Measurements from ENCODE around the gene CSGALNACT2. TPM values are rescaled to one million over a fixed set of nuclear protein-coding genes. Genes with fewer than 3 reads are reported as not detected.

Gene CSGALNACT2
- total and polyA plus RNA-seq, 7 donors = 10.2 to 33.1 (median 18.9) TPM

DNA sequence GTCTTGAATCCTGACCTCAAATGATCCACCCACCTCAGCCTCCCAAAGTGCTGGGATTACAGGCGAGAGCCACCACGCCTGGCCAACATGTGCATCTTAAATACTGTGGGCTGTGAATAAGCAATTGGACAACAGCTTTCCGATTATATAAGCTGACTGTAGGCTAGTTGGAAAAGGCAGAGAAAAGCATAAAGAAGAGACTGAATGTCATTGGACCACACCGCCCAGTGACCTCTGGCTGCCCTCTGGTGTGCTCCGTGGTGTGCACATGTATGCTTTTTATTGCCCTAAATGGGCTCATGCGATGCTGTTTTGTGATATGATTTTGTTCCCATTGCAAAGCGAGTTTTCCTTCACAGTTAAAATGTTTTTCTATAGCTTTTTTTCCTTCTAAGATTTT is 15.4 kb upstream of the CSGALNACT2 start:
- DNase-seq = no peak
- no peak overlapping the region for H3K4me3 ChIP-seq
- no peaks in the 10 kb centered on the region for H3K4me1 ChIP-seq
- H3K9me3 ChIP-seq = no peaks in the 10 kb centered on the region
- no peak overlapping the region for H3K27ac ChIP-seq
- no peaks in the 10 kb centered on the region for H3K27me3 ChIP-seq (ENCODE audit: insufficient read depth in 3 of 3, low read length in 2 of 3)
- WGBS, 3 donors = 85 to 91% (median 89%) methylated on average over 7 of the region's 7 CpGs
- intact Hi-C loops (cut with DNase I) = no loop called here
- no peaks in the 10 kb centered on the region for H3K36me3 ChIP-seq (ENCODE audit: insufficient read depth in 1 of 2, low read depth in 1 of 2)
- TF ChIP-seq CTCF (IDR thresholded peaks at IDR 0.05) = no peak
- no peak for ATAC-seq

- ATAC-seq (no peak), DNase-seq (peak in 1 of 2 donors; percentile 32)
- H3K36me3 ChIP-seq (ENCODE audit: insufficient read depth in 1 of 2, low read depth in 1 of 2) = no peaks in the 10 kb centered on the region
- intact Hi-C loops (cut with DNase I) = no loop called here
- no peak for TF ChIP-seq CTCF (IDR thresholded peaks at IDR 0.05)
- 68 to 79% (median 71%) methylated on average over 9 of the region's 9 CpGs for WGBS, 3 donors
- no peak overlapping the region for H3K4me3 ChIP-seq
- H3K9me3 ChIP-seq = no peaks in the 10 kb centered on the region
- no peaks in the 10 kb centered on the region for H3K27me3 ChIP-seq (ENCODE audit: insufficient read depth in 3 of 3, low read length in 2 of 3)
- no peaks in the 10 kb centered on the region for H3K4me1 ChIP-seq
- no peak overlapping the region for H3K27ac ChIP-seq
Measured at GRCh38 chr10:43123361-43124093, 14.7 kb upstream of the CSGALNACT2 start.

GRCh38 chr10:43124094-43124521 is 14.1 kb upstream of the CSGALNACT2 start:
- Histone ChIP-seq H3K27ac (no peak overlapping the region), H3K9me3 (no peaks in the 10 kb centered on the region), H3K27me3 (ENCODE audit: insufficient read depth in 3 of 3, low read length in 2 of 3) (no peaks in the 10 kb centered on the region), H3K4me1 (no peaks in the 10 kb centered on the region), H3K4me3 (no peak overlapping the region), H3K36me3 (ENCODE audit: insufficient read depth in 1 of 2, low read depth in 1 of 2) (no peaks in the 10 kb centered on the region)
- no peak for ATAC-seq
- 75 to 89% (median 86%) methylated on average over 6 of the region's 6 CpGs for WGBS, 3 donors
- intact Hi-C loops (cut with DNase I) = no loop called here
- no peak for TF ChIP-seq CTCF (IDR thresholded peaks at IDR 0.05)
- DNase-seq = no peak

GRCh38 chr10:43124574-43125273 is 13.5 kb upstream of the CSGALNACT2 start:
- Histone ChIP-seq H3K27ac (no peak overlapping the region), H3K4me3 (no peak overlapping the region), H3K36me3 (ENCODE audit: insufficient read depth in 1 of 2, low read depth in 1 of 2) (no peaks in the 10 kb centered on the region), H3K27me3 (ENCODE audit: insufficient read depth in 3 of 3, low read length in 2 of 3) (no peaks in the 10 kb centered on the region), H3K4me1 (peaks cover 4% of the 10 kb centered on the region), H3K9me3 (no peaks in the 10 kb centered on the region)
- WGBS, 3 donors = 85 to 87% (median 85%) methylated on average over 9 of the region's 9 CpGs
- ATAC-seq (no peak), DNase-seq (peak in 1 of 2 donors; percentile 32)
- intact Hi-C loops (cut with DNase I) = no loop called here
- TF ChIP-seq CTCF (IDR thresholded peaks at IDR 0.05) = no peak

Measured in psoas muscle (tissue), 8 donors.